Activated CD4-positive, alpha-beta T cell treated with anti-CD3 and anti-CD28 coated beads, Interleukin-2, amount 10 ng/mL, durations not matched to agents 24 days and 14 days (primary cell): ENCODE results near the gene CCL26. TPM values are rescaled to one million over a fixed set of nuclear protein-coding genes. Genes with fewer than 3 reads are reported as not detected.
A peak's percentile ranks its signal among the peaks of the same experiment; 100 is the strongest.
"Not testable (repeated sequence)": the region's sequence is repeated elsewhere in the genome, so short reads cannot be mapped to it uniquely, and the experiment has no call there.

Source experiments
- DNase-seq: peaks from one replicate; pipeline ENCODE4 v3.0.0; 2022
- H3K27ac Mint-ChIP-seq: one replicate; pipeline ENCODE4 v1.8.0; 2022; ENCODE audit warnings: mild to moderate bottlenecking, mixed read lengths
- H3K27me3 Mint-ChIP-seq: one replicate; pipeline ENCODE4 v1.8.0; 2022; ENCODE audit warnings: mixed read lengths
- H3K36me3 Mint-ChIP-seq: one replicate; pipeline ENCODE4 v1.8.0; 2022; ENCODE audit warnings: low read depth, mild to moderate bottlenecking, mixed read lengths
- H3K4me1 Mint-ChIP-seq: one replicate; pipeline ENCODE4 v1.8.0; 2021; ENCODE audit warnings: mixed read lengths
- H3K4me3 Mint-ChIP-seq: one replicate; pipeline ENCODE4 v1.8.0; 2022; ENCODE audit warnings: mild to moderate bottlenecking, moderate library complexity, mixed read lengths
- H3K9me3 Mint-ChIP-seq: one replicate; pipeline ENCODE4 v1.8.0; 2021; ENCODE audit warnings: mixed read lengths
- intact Hi-C: fragments of 100-400 bp; cut with micrococcal nuclease; formaldehyde crosslinking; loops from one replicate; pipeline ENCODE4 v1.15.1; 2023
- total RNA-seq: library from RNA; stranded (reverse); gene quantifications from 2 replicates; pipeline ENCODE4 v1.2.3, GENCODE V29; 2022

Gene CCL26
- total RNA-seq, 1 donor from 2014 or later, result not detected

- Mint-ChIP-seq H3K36me3 (no peaks in the 10 kb centered on the region), H3K9me3 (peaks cover 4% of the 10 kb centered on the region), H3K4me1 (no peaks in the 10 kb centered on the region), H3K4me3 (no peak overlapping the region), H3K27ac (no peak overlapping the region), H3K27me3 (no peaks in the 10 kb centered on the region)
- intact Hi-C loops, result no loop called here
- no peak for DNase-seq
Observed at GRCh38 chr7:75806560-75807307, 34.7 kb upstream of the CCL26 start.

GRCh38 chr7:75804705-75805104, 32.7 kb upstream of the CCL26 start:
- Mint-ChIP-seq H3K4me1 (no peaks in the 10 kb centered on the region), H3K27me3 (no peaks in the 10 kb centered on the region), H3K9me3 (peaks cover 4% of the 10 kb centered on the region), H3K4me3 (no peak overlapping the region), H3K27ac (no peak overlapping the region), H3K36me3 (no peaks in the 10 kb centered on the region)
- no peak for DNase-seq
- intact Hi-C loops, result no loop called here

- no peak overlapping the region for H3K27ac Mint-ChIP-seq
- H3K4me1 Mint-ChIP-seq, result no peaks in the 10 kb centered on the region
- no peak overlapping the region for H3K4me3 Mint-ChIP-seq
- no peaks in the 10 kb centered on the region for H3K27me3 Mint-ChIP-seq
- intact Hi-C loops, result no loop called here
- H3K36me3 Mint-ChIP-seq, result no peaks in the 10 kb centered on the region
- H3K9me3 Mint-ChIP-seq, result peaks cover 4% of the 10 kb centered on the region
- no peak for DNase-seq
Observed at GRCh38 chr7:75804004-75804403, 32.0 kb upstream of the CCL26 start.

- intact Hi-C loops, result no loop called here
- no peak for DNase-seq
- Mint-ChIP-seq H3K9me3 (peaks cover 4% of the 10 kb centered on the region), H3K36me3 (no peaks in the 10 kb centered on the region), H3K4me3 (no peak overlapping the region), H3K27ac (no peak overlapping the region), H3K4me1 (no peaks in the 10 kb centered on the region), H3K27me3 (no peaks in the 10 kb centered on the region)
Observed at GRCh38 chr7:75802552-75802821, 30.5 kb upstream of the CCL26 start.

GRCh38 chr7:75798770-75799169, 26.8 kb upstream of the CCL26 start:
- no peaks in the 10 kb centered on the region for H3K9me3 Mint-ChIP-seq
- peaks cover 4% of the 10 kb centered on the region for H3K27me3 Mint-ChIP-seq
- no peaks in the 10 kb centered on the region for H3K4me1 Mint-ChIP-seq
- no peak overlapping the region for H3K27ac Mint-ChIP-seq
- DNase-seq, result no peak
- no peak overlapping the region for H3K4me3 Mint-ChIP-seq
- intact Hi-C loops, result no loop called here
- H3K36me3 Mint-ChIP-seq, result no peaks in the 10 kb centered on the region

GRCh38 chr7:75796420-75796819, 24.4 kb upstream of the CCL26 start:
- intact Hi-C loops, result no loop called here

GRCh38 chr7:75795831-75796285, 23.8 kb upstream of the CCL26 start:
- no peaks in the 10 kb centered on the region for H3K36me3 Mint-ChIP-seq
- no peaks in the 10 kb centered on the region for H3K4me1 Mint-ChIP-seq
- intact Hi-C loops, result no loop called here
- H3K27ac Mint-ChIP-seq, result no peak overlapping the region
- no peaks in the 10 kb centered on the region for H3K9me3 Mint-ChIP-seq
- no peak for DNase-seq
- H3K27me3 Mint-ChIP-seq, result peaks cover 6% of the 10 kb centered on the region
- H3K4me3 Mint-ChIP-seq, result no peak overlapping the region

More at GRCh38 chr7:75796420-75796819, 24.4 kb upstream of the CCL26 start:
- Mint-ChIP-seq H3K27me3 (peaks cover 6% of the 10 kb centered on the region), H3K27ac (no peak overlapping the region), H3K9me3 (no peaks in the 10 kb centered on the region), H3K36me3 (no peaks in the 10 kb centered on the region), H3K4me3 (no peak overlapping the region), H3K4me1 (no peaks in the 10 kb centered on the region)
- DNase-seq, result no peak

DNA sequence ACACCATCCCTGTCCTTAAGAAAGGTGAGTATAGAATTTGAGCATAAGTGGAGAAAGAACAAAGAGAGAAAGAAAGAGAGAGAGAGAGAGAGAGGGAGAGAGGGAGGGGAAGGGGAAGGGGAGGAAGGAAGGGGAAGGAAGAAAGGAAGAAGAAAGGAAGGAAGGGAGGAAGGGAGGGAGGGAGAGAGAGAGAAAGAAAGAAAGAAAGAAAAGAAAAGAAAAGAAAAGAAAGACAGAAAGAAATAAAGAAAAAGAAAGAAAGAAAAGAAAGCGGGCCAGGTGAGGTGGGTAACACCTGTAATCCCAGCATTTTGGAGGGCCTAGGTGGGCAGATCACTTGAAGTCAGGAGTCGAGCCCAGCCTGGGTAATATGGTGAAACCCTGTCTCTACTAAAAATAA, 21.7 kb upstream of the CCL26 start:
- peaks cover 9% of the 10 kb centered on the region for H3K27me3 Mint-ChIP-seq
- no peaks in the 10 kb centered on the region for H3K9me3 Mint-ChIP-seq
- H3K4me3 Mint-ChIP-seq, result no peak overlapping the region
- H3K36me3 Mint-ChIP-seq, result no peaks in the 10 kb centered on the region
- no peak for DNase-seq
- H3K27ac Mint-ChIP-seq, result no peak overlapping the region
- no peaks in the 10 kb centered on the region for H3K4me1 Mint-ChIP-seq
- intact Hi-C loops, result no loop called here

DNA sequence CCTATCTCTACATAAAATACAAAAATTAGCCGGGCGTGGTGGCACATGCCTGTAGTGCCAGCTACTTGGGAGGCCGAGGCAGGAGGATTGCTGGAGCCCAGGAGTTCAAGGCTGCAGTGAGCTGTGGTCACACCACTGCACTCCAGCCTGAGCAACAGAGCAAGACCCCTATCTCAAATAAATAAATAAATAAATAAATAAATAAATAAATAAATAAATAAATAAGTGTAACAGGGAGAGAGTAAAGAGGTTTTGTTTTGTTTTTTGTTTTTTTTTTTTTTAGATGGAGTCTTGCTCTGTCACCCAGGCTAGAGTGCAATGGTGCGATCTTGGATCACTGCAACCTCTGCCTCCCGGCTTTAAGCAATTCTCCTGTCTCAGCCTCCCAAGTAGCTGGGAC, 20.6 kb upstream of the CCL26 start:
- H3K4me3 Mint-ChIP-seq, H3K4me1 Mint-ChIP-seq, H3K36me3 Mint-ChIP-seq, intact Hi-C loops, H3K27me3 Mint-ChIP-seq, H3K27ac Mint-ChIP-seq, DNase-seq, H3K9me3 Mint-ChIP-seq: not testable (repeated sequence)

DNA sequence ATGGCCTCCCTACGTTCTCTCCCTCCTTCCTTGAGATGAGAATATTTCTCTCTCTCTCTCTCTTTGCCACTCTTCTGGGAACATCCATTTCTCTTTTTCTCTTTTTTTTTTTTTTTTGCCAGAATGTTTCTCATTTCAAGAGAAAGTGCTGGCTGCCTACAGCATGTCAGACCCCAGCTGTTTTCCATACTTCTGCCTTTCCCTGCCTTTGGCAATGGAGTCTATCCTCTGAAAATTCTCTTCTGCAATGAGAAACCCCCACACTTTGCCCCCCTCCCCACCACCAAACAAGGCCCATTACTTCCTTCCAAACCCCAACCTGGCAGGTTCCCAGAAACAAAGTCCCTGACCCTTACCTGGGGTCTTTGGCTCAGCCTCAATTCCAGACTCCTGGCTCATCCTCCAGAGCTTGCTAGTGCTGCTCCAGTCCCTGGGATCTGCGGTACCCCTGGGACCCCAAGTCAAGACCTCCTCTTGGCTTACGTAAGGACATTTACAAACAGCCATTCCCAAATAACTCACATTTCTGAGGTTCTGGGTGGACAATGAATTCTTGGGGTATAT, 17.4 kb upstream of the CCL26 start:
- H3K4me3 Mint-ChIP-seq, result no peak overlapping the region
- H3K36me3 Mint-ChIP-seq, result no peaks in the 10 kb centered on the region
- no peak for DNase-seq
- H3K9me3 Mint-ChIP-seq, result no peaks in the 10 kb centered on the region
- intact Hi-C loops, result no loop called here
- no peak overlapping the region for H3K27ac Mint-ChIP-seq
- peaks cover 6% of the 10 kb centered on the region for H3K27me3 Mint-ChIP-seq
- no peaks in the 10 kb centered on the region for H3K4me1 Mint-ChIP-seq

GRCh38 chr7:75788154-75788847, 16.3 kb upstream of the CCL26 start:
- H3K36me3 Mint-ChIP-seq, result not testable (repeated sequence)

DNA sequence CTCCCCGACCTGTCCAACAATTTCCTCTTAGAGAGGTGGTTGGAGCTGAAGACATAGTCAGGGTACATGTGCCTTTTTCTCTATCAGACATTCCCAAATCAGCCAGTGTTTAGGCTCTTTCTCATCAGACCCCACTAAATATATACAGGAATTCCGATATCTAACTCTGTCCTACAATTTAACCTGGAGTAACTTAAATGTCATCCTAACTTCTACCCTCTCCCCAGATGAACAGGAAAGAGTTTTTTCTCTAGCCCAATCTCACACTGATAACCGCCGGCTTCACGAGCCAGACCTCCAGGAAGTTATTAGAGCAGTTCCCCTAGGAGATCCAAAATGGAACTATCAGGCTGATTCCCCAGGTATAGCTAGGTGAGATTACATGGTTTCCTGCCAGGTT, 11.0 kb upstream of the CCL26 start:
- H3K9me3 Mint-ChIP-seq, H3K27ac Mint-ChIP-seq, intact Hi-C loops, DNase-seq, H3K36me3 Mint-ChIP-seq, H3K4me3 Mint-ChIP-seq: not testable (repeated sequence)
- Mint-ChIP-seq H3K4me1 (peaks cover 13% of the 10 kb centered on the region), H3K27me3 (peaks cover 21% of the 10 kb centered on the region)

More at GRCh38 chr7:75788154-75788847, 16.3 kb upstream of the CCL26 start:
- H3K4me3 Mint-ChIP-seq, H3K27ac Mint-ChIP-seq, intact Hi-C loops, H3K4me1 Mint-ChIP-seq, H3K9me3 Mint-ChIP-seq, H3K27me3 Mint-ChIP-seq, DNase-seq: not testable (repeated sequence)

DNA sequence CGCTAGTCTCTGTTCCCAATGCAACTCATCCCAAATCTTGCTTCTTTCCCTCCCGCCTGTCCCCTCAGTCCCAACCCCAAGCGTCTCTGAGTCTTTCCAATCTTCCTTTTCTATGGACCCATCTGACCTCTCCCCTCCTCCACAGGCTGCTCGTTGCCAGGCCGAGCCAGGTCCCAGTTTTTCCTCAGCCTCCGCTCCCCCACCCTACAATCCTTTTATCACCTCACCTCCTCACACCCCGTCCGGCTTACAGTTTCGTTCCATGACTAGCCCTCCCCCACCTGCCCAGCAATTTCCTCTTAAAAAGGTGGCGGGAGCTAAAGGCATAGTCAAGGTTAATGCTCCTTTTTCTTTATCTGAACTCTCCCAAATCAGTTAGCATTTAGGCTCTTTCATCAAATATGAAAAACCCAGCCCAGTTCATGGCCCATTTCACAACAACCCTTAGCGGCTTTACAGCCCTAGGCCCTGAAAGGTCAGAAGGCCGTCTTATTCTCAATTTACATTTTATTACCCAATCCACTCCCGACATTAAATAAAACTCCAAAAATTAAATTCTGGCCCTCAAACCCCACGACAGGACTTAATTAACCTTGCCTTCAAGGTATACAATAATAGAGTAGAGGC, 8.7 kb upstream of the CCL26 start:
- peaks cover 21% of the 10 kb centered on the region for H3K27me3 Mint-ChIP-seq
- H3K9me3 Mint-ChIP-seq, DNase-seq, H3K36me3 Mint-ChIP-seq, H3K4me3 Mint-ChIP-seq, intact Hi-C loops, H3K27ac Mint-ChIP-seq: not testable (repeated sequence)
- H3K4me1 Mint-ChIP-seq, result peaks cover 27% of the 10 kb centered on the region

GRCh38 chr7:75779516-75779915, 7.5 kb upstream of the CCL26 start:
- Mint-ChIP-seq H3K27me3 (peaks cover 21% of the 10 kb centered on the region), H3K4me1 (peaks cover 29% of the 10 kb centered on the region), H3K27ac (peak overlapping the region; percentile 3)
- H3K9me3 Mint-ChIP-seq, H3K4me3 Mint-ChIP-seq, DNase-seq, H3K36me3 Mint-ChIP-seq: not testable (repeated sequence)
- intact Hi-C loops, result loop anchor here (10.0 kb wide), 1 partner anchor 255 kb away; no protein-coding TSS in a partner anchor
